ENCODE measurements around the gene CEACAM3. TPM values are rescaled to one million over a fixed set of nuclear protein-coding genes. Genes with fewer than 3 reads are reported as not detected.

Gene CEACAM3
- total and polyA plus RNA-seq, 9 of the 15 experiments (the other 6 are each of a cell fraction or from before 2014, with no cell fraction given), result not detected

Other genes starting within 250 kb of the CEACAM3 start
Only the 7 nearest of the 13 such genes appear.
- gene CEACAM5, start 88.0 kb upstream of the CEACAM3 start, total RNA-seq (2014; rRNA removed), result not detected in 2 replicates
- not detected in 2 replicates for gene CEACAM5, start 88.0 kb upstream of the CEACAM3 start, total RNA-seq (2014; rRNA removed; fragmentation: Illumina TruSeq; extraction: Trizol)
- gene CEACAM5, start 88.0 kb upstream of the CEACAM3 start, total RNA-seq (2015; rRNA removed; fragmentation: Illumina TruSeq; extraction: Trizol), result not detected in 2 replicates
- 0.33 and 1.7 TPM in 2 replicates for gene CEACAM5, start 88.0 kb upstream of the CEACAM3 start, total RNA-seq (2021)
- gene CEACAM5, start 88.0 kb upstream of the CEACAM3 start, polyA plus RNA-seq (2011; rRNA removed), result not detected in 2 replicates
- gene CEACAM5, start 88.0 kb upstream of the CEACAM3 start, polyA plus RNA-seq (2014; fragmentation: Illumina TruSeq; extraction: Trizol), result not detected in 2 replicates
- not detected for gene CEACAM5, start 88.0 kb upstream of the CEACAM3 start, polyA plus RNA-seq (2014; fragmentation: Nextera tagmentation; extraction: Ambion mirVana)
- not detected in 2 replicates for gene CEACAM5, start 88.0 kb upstream of the CEACAM3 start, polyA plus RNA-seq (2014; rRNA removed)
- gene CEACAM6, start 41.1 kb upstream of the CEACAM3 start, total RNA-seq (2014; rRNA removed), result not detected in 2 replicates
- not detected in 2 replicates for gene CEACAM6, start 41.1 kb upstream of the CEACAM3 start, total RNA-seq (2014; rRNA removed; fragmentation: Illumina TruSeq; extraction: Trizol)
- gene CEACAM6, start 41.1 kb upstream of the CEACAM3 start, total RNA-seq (2015; rRNA removed; fragmentation: Illumina TruSeq; extraction: Trizol), result not detected in 2 replicates
- 0.24 and 0.29 TPM in 2 replicates for gene CEACAM6, start 41.1 kb upstream of the CEACAM3 start, total RNA-seq (2021)
- not detected in 2 replicates for gene CEACAM6, start 41.1 kb upstream of the CEACAM3 start, polyA plus RNA-seq (2011; rRNA removed)
- gene CEACAM6, start 41.1 kb upstream of the CEACAM3 start, polyA plus RNA-seq (2014; fragmentation: Illumina TruSeq; extraction: Trizol), result not detected in 2 replicates
- not detected for gene CEACAM6, start 41.1 kb upstream of the CEACAM3 start, polyA plus RNA-seq (2014; fragmentation: Nextera tagmentation; extraction: Ambion mirVana)
- gene CEACAM6, start 41.1 kb upstream of the CEACAM3 start, polyA plus RNA-seq (2014; rRNA removed), result not detected in 2 replicates
- gene LYPD4, start 48.1 kb downstream of the CEACAM3 start, total RNA-seq (2014; rRNA removed), result 0.29 TPM in 1 of 2 replicates, not detected in the other
- not detected in 2 replicates for gene LYPD4, start 48.1 kb downstream of the CEACAM3 start, total RNA-seq (2014; rRNA removed; fragmentation: Illumina TruSeq; extraction: Trizol)
- not detected in 2 replicates for gene LYPD4, start 48.1 kb downstream of the CEACAM3 start, total RNA-seq (2015; rRNA removed; fragmentation: Illumina TruSeq; extraction: Trizol)
- not detected in 2 replicates for gene LYPD4, start 48.1 kb downstream of the CEACAM3 start, total RNA-seq (2021)
- gene LYPD4, start 48.1 kb downstream of the CEACAM3 start, polyA plus RNA-seq (2011; rRNA removed), result not detected in 2 replicates
- not detected in 2 replicates for gene LYPD4, start 48.1 kb downstream of the CEACAM3 start, polyA plus RNA-seq (2014; fragmentation: Illumina TruSeq; extraction: Trizol)
- under 1 TPM in 1 of 2 experiments, not detected in 1; 0.11 TPM for gene LYPD4, start 48.1 kb downstream of the CEACAM3 start, polyA plus RNA-seq (2014; fragmentation: Nextera tagmentation; extraction: Ambion mirVana)
- not detected in 2 replicates for gene LYPD4, start 48.1 kb downstream of the CEACAM3 start, polyA plus RNA-seq (2014; rRNA removed)
- not detected in 2 replicates for gene DMRTC2, start 48.5 kb downstream of the CEACAM3 start, total RNA-seq (2014; rRNA removed)
- not detected in 2 replicates for gene DMRTC2, start 48.5 kb downstream of the CEACAM3 start, total RNA-seq (2014; rRNA removed; fragmentation: Illumina TruSeq; extraction: Trizol)
- not detected in 2 replicates for gene DMRTC2, start 48.5 kb downstream of the CEACAM3 start, total RNA-seq (2015; rRNA removed; fragmentation: Illumina TruSeq; extraction: Trizol)
- not detected in 2 replicates for gene DMRTC2, start 48.5 kb downstream of the CEACAM3 start, total RNA-seq (2021)
- not detected in 2 replicates for gene DMRTC2, start 48.5 kb downstream of the CEACAM3 start, polyA plus RNA-seq (2011; rRNA removed)
- gene DMRTC2, start 48.5 kb downstream of the CEACAM3 start, polyA plus RNA-seq (2014; fragmentation: Illumina TruSeq; extraction: Trizol), result not detected in 2 replicates
- under 1 TPM in 1 of 2 experiments, not detected in 1; 0.03 TPM for gene DMRTC2, start 48.5 kb downstream of the CEACAM3 start, polyA plus RNA-seq (2014; fragmentation: Nextera tagmentation; extraction: Ambion mirVana)
- 0.04 TPM in 1 of 2 replicates, not detected in the other for gene DMRTC2, start 48.5 kb downstream of the CEACAM3 start, polyA plus RNA-seq (2014; rRNA removed)
- gene RPS19, start 63.7 kb downstream of the CEACAM3 start, total RNA-seq (2014; rRNA removed), result 2,281 and 2,654 TPM in 2 replicates
- gene RPS19, start 63.7 kb downstream of the CEACAM3 start, total RNA-seq (2014; rRNA removed; fragmentation: Illumina TruSeq; extraction: Trizol), result 2,194 and 2,528 TPM in 2 replicates
- gene RPS19, start 63.7 kb downstream of the CEACAM3 start, total RNA-seq (2015; rRNA removed; fragmentation: Illumina TruSeq; extraction: Trizol), result 2,976 and 3,114 TPM in 2 replicates
- 3,020 and 3,167 TPM in 2 replicates for gene RPS19, start 63.7 kb downstream of the CEACAM3 start, total RNA-seq (2021)
- gene RPS19, start 63.7 kb downstream of the CEACAM3 start, polyA plus RNA-seq (2011; rRNA removed), result 1,964 and 2,381 TPM in 2 replicates
- 2,057 and 2,080 TPM in 2 replicates for gene RPS19, start 63.7 kb downstream of the CEACAM3 start, polyA plus RNA-seq (2014; fragmentation: Illumina TruSeq; extraction: Trizol)
- gene RPS19, start 63.7 kb downstream of the CEACAM3 start, polyA plus RNA-seq (2014; fragmentation: Nextera tagmentation; extraction: Ambion mirVana), result 1,000 to 10,000 TPM; 3,130 to 3,408 TPM
- 1,986 and 2,747 TPM in 2 replicates for gene RPS19, start 63.7 kb downstream of the CEACAM3 start, polyA plus RNA-seq (2014; rRNA removed)
- not detected in 2 replicates for gene CD79A, start 80.7 kb downstream of the CEACAM3 start, total RNA-seq (2014; rRNA removed)
- gene CD79A, start 80.7 kb downstream of the CEACAM3 start, total RNA-seq (2014; rRNA removed; fragmentation: Illumina TruSeq; extraction: Trizol), result not detected in 2 replicates
- gene CD79A, start 80.7 kb downstream of the CEACAM3 start, total RNA-seq (2015; rRNA removed; fragmentation: Illumina TruSeq; extraction: Trizol), result 0.11 and 0.19 TPM in 2 replicates
- gene CD79A, start 80.7 kb downstream of the CEACAM3 start, total RNA-seq (2021), result 0.38 and 0.42 TPM in 2 replicates
- gene CD79A, start 80.7 kb downstream of the CEACAM3 start, polyA plus RNA-seq (2011; rRNA removed), result 0.10 and 0.37 TPM in 2 replicates
- gene CD79A, start 80.7 kb downstream of the CEACAM3 start, polyA plus RNA-seq (2014; fragmentation: Illumina TruSeq; extraction: Trizol), result 0.22 TPM in 1 of 2 replicates, not detected in the other
- gene CD79A, start 80.7 kb downstream of the CEACAM3 start, polyA plus RNA-seq (2014; fragmentation: Nextera tagmentation; extraction: Ambion mirVana), result under 1 TPM in 1 of 2 experiments, not detected in 1; 0.04 TPM
- 0.72 TPM in 1 of 2 replicates, not detected in the other for gene CD79A, start 80.7 kb downstream of the CEACAM3 start, polyA plus RNA-seq (2014; rRNA removed)
- gene ARHGEF1, start 86.6 kb downstream of the CEACAM3 start, total RNA-seq (2014; rRNA removed), result 56.7 and 79.1 TPM in 2 replicates
- gene ARHGEF1, start 86.6 kb downstream of the CEACAM3 start, total RNA-seq (2014; rRNA removed; fragmentation: Illumina TruSeq; extraction: Trizol), result 8.3 and 11.2 TPM in 2 replicates
- gene ARHGEF1, start 86.6 kb downstream of the CEACAM3 start, total RNA-seq (2015; rRNA removed; fragmentation: Illumina TruSeq; extraction: Trizol), result 27.1 and 27.5 TPM in 2 replicates
- 126 and 149 TPM in 2 replicates for gene ARHGEF1, start 86.6 kb downstream of the CEACAM3 start, total RNA-seq (2021)
- 29.8 and 50.5 TPM in 2 replicates for gene ARHGEF1, start 86.6 kb downstream of the CEACAM3 start, polyA plus RNA-seq (2011; rRNA removed)
- 39.8 and 71.1 TPM in 2 replicates for gene ARHGEF1, start 86.6 kb downstream of the CEACAM3 start, polyA plus RNA-seq (2014; fragmentation: Illumina TruSeq; extraction: Trizol)
- gene ARHGEF1, start 86.6 kb downstream of the CEACAM3 start, polyA plus RNA-seq (2014; fragmentation: Nextera tagmentation; extraction: Ambion mirVana), result 1 to 10 TPM; 1.9 to 4.4 TPM
- gene ARHGEF1, start 86.6 kb downstream of the CEACAM3 start, polyA plus RNA-seq (2014; rRNA removed), result 86.0 and 112 TPM in 2 replicates

All from K562 (cell line).